Measurements from ENCODE around the gene COQ7.

COQ7 gene

GRCh38 chr16:19067349-19068236, at the start of gene COQ7:
TSS of gene COQ7 (plus strand) at chr16:19067614. CDS start at chr16:19067665, 51 bp downstream.
- peak; percentile 99 for DNase-seq (ENCODE audit: low spot score)

GRCh38 chr16:19020689-19021088, 46.7 kb upstream of the COQ7 start:
- no peak for DNase-seq (ENCODE audit: low spot score)

GRCh38 chr16:19021747-19022146, 45.7 kb upstream of the COQ7 start:
- DNase-seq (ENCODE audit: low spot score), result no peak

- DNase-seq (ENCODE audit: low spot score), result no peak
These were observed 40.0 kb upstream of the COQ7 start for GRCh38 chr16:19027416-19027815.

GRCh38 chr16:19029980-19030379, 37.4 kb upstream of the COQ7 start:
- no peak for DNase-seq (ENCODE audit: low spot score)

- DNase-seq (ENCODE audit: low spot score), result no peak
These were observed 35.7 kb upstream of the COQ7 start for GRCh38 chr16:19031738-19032137.

GRCh38 chr16:19033761-19034160, 33.7 kb upstream of the COQ7 start:
- DNase-seq (ENCODE audit: low spot score), result no peak

- no peak for DNase-seq (ENCODE audit: low spot score)
These were observed 27.0 kb upstream of the COQ7 start for GRCh38 chr16:19040400-19040799.

- DNase-seq (ENCODE audit: low spot score), result no peak
These were observed 22.6 kb upstream of the COQ7 start for GRCh38 chr16:19044769-19045168.

- no peak for DNase-seq (ENCODE audit: low spot score)
These were observed 21.4 kb upstream of the COQ7 start for GRCh38 chr16:19046062-19046461.

- no peak for DNase-seq (ENCODE audit: low spot score)
These were observed 4.7 kb upstream of the COQ7 start for GRCh38 chr16:19062706-19063105.

- no peak for DNase-seq (ENCODE audit: low spot score)
These were observed 446 bp upstream of the COQ7 start for GRCh38 chr16:19066988-19067348.

GRCh38 chr16:19068237-19068815, 912 bp downstream of the COQ7 start:
- DNase-seq (ENCODE audit: low spot score), result no peak

GRCh38 chr16:19071811-19072777, 4.7 kb downstream of the COQ7 start:
- DNase-seq (ENCODE audit: low spot score), result no peak

GRCh38 chr16:19073344-19073743, 5.9 kb downstream of the COQ7 start:
- DNase-seq (ENCODE audit: low spot score), result no peak

- DNase-seq (ENCODE audit: low spot score), result no peak
These were observed 6.4 kb downstream of the COQ7 start for GRCh38 chr16:19073863-19074262.

- no peak for DNase-seq (ENCODE audit: low spot score)
These were observed 8.1 kb downstream of the COQ7 start for GRCh38 chr16:19075511-19075910.

- DNase-seq (ENCODE audit: low spot score), result no peak
These were observed 10.5 kb downstream of the COQ7 start for GRCh38 chr16:19077879-19078278.

GRCh38 chr16:19083670-19084069, 16.3 kb downstream of the COQ7 start:
- no peak for DNase-seq (ENCODE audit: low spot score)

GRCh38 chr16:19084139-19084538, 16.7 kb downstream of the COQ7 start:
- no peak for DNase-seq (ENCODE audit: low spot score)

- no peak for DNase-seq (ENCODE audit: low spot score)
These were observed 17.5 kb downstream of the COQ7 start for GRCh38 chr16:19084879-19085278.

GRCh38 chr16:19085679-19086200, 18.3 kb downstream of the COQ7 start:
- DNase-seq (ENCODE audit: low spot score), result no peak
